Loucy (cell line): ENCODE data around the gene POLR3G.

Experiments
- H2AFZ ChIP-seq: fragments of 200-600 bp; sonication (generic); 2 replicates; pipeline ENCODE4 v1.6.0; 2016; ENCODE audit warnings: antibody characterized with exemption, mild to moderate bottlenecking, low read length, moderate library complexity
- H3F3A ChIP-seq: fragments of 200-600 bp; 2 replicates; pipeline ENCODE4 v1.6.0; 2016; ENCODE audit warnings: antibody characterized with exemption, low read depth, mild to moderate bottlenecking
- H3K27me3 ChIP-seq: fragments of 200-600 bp; sonication (generic); 2 replicates; pipeline ENCODE4 v1.6.1; 2014; ENCODE audit warnings: low read length, mild to moderate bottlenecking; ENCODE audit not compliant: insufficient read depth, poor library complexity, severe bottlenecking
- H3K36me3 ChIP-seq: fragments of 200-600 bp; sonication (generic); 2 replicates; pipeline ENCODE4 v1.6.1; 2016; ENCODE audit warnings: low read length; ENCODE audit not compliant: insufficient read depth
- H3K4me1 ChIP-seq: fragments of 200-600 bp; sonication (generic); 2 replicates; pipeline ENCODE4 v1.5.1; 2014; ENCODE audit warnings: low read length, mild to moderate bottlenecking; ENCODE audit not compliant: insufficient read depth, poor library complexity, severe bottlenecking
- H3K4me2 ChIP-seq: fragments of 200-600 bp; sonication (generic); 2 replicates; pipeline ENCODE4 v1.6.0; 2014; ENCODE audit warnings: antibody characterized with exemption, low read length, low read depth, mild to moderate bottlenecking; ENCODE audit not compliant: poor library complexity, severe bottlenecking
- H3K4me3 ChIP-seq: fragments of 200-600 bp; sonication (generic); 2 replicates; pipeline ENCODE4 v1.5.1; 2014; ENCODE audit warnings: low read length, mild to moderate bottlenecking, mixed read lengths; ENCODE audit not compliant: poor library complexity, severe bottlenecking
- H3K79me2 ChIP-seq: fragments of 200-600 bp; sonication (generic); 2 replicates; pipeline ENCODE4 v1.6.1; 2014; ENCODE audit warnings: low read length; ENCODE audit not compliant: insufficient read depth
- H3K9ac ChIP-seq: fragments of 200-600 bp; sonication (generic); 2 replicates; pipeline ENCODE4 v1.6.0; 2014; ENCODE audit warnings: mild to moderate bottlenecking, low read depth, low read length, moderate library complexity; ENCODE audit not compliant: poor library complexity, severe bottlenecking
- H3K9me2 ChIP-seq: fragments of 200-600 bp; sonication (generic); replicated peaks from 2 replicates; pipeline ENCODE4 v1.6.1; 2016; ENCODE audit warnings: low read depth, low read length, mixed read lengths
- H3K9me3 ChIP-seq: fragments of 200-600 bp; sonication (generic); 2 replicates; pipeline ENCODE4 v1.6.1; 2014; ENCODE audit warnings: mild to moderate bottlenecking, antibody characterized with exemption, low read length, low read depth; ENCODE audit not compliant: insufficient read depth
- H4K20me1 ChIP-seq: fragments of 200-600 bp; sonication (generic); 2 replicates; pipeline ENCODE4 v1.6.0; 2014; ENCODE audit warnings: antibody characterized with exemption, low read length, mild to moderate bottlenecking; ENCODE audit not compliant: insufficient read depth, poor library complexity, severe bottlenecking
- EZH2phosphoT487 ChIP-seq: fragments of 200-600 bp; IDR thresholded peaks from 2 replicates; pipeline ENCODE4 v1.6.1; 2018; ENCODE audit warnings: antibody characterized with exemption, mild to moderate bottlenecking, moderate library complexity, borderline replicate concordance
- TF ChIP-seq, protein P1 (sequence below): fragments of 200-600 bp; sonication (generic); conservative IDR thresholded peaks from 2 replicates; pipeline ENCODE4 v1.5.1; 2014; ENCODE audit warnings: mild to moderate bottlenecking, antibody characterized with exemption, low read length

Gene POLR3G

GRCh38 chr5:90550963-90551362 lies 76.3 kb downstream of the POLR3G start:
- H3K9me3 ChIP-seq: no peaks in the 10 kb centered on the region
- H4K20me1 ChIP-seq: no peaks in the 10 kb centered on the region
- TF ChIP-seq, protein P1, sequence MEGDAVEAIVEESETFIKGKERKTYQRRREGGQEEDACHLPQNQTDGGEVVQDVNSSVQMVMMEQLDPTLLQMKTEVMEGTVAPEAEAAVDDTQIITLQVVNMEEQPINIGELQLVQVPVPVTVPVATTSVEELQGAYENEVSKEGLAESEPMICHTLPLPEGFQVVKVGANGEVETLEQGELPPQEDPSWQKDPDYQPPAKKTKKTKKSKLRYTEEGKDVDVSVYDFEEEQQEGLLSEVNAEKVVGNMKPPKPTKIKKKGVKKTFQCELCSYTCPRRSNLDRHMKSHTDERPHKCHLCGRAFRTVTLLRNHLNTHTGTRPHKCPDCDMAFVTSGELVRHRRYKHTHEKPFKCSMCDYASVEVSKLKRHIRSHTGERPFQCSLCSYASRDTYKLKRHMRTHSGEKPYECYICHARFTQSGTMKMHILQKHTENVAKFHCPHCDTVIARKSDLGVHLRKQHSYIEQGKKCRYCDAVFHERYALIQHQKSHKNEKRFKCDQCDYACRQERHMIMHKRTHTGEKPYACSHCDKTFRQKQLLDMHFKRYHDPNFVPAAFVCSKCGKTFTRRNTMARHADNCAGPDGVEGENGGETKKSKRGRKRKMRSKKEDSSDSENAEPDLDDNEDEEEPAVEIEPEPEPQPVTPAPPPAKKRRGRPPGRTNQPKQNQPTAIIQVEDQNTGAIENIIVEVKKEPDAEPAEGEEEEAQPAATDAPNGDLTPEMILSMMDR: no peak
- TF ChIP-seq EZH2phosphoT487: no peak
- H3K4me3 ChIP-seq: no peak overlapping the region
- H3K9ac ChIP-seq: no peak overlapping the region
- H3K36me3 ChIP-seq: no peaks in the 10 kb centered on the region
- no peaks in the 10 kb centered on the region for H3F3A ChIP-seq
- no peak overlapping the region for H2AFZ ChIP-seq
- no peaks in the 10 kb centered on the region for H3K27me3 ChIP-seq
- no peaks in the 10 kb centered on the region for H3K4me1 ChIP-seq
- no peak overlapping the region for H3K4me2 ChIP-seq
- no peaks in the 10 kb centered on the region for H3K9me2 ChIP-seq
- H3K79me2 ChIP-seq: no peaks in the 10 kb centered on the region

DNA sequence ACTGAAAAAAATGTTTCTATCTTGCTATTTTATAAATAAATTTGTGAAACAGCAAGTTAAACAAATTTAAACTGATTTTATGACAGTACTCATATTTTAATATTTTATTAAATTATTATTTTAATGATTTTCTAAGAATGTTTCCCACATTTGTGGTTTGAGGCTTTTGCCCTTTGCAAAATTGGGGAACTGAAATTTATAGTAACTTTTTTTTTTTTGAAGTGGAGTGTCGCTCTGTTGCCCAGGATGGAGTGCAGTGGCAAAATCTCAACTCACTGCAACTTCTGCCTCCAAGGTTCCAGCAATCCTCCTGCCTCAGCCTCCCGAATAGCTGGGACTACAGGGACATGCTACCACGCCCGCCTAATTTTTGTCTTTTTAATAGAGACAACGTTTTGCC lies 76.7 kb downstream of the POLR3G start:
- Histone ChIP-seq H3K4me2 (no peak overlapping the region), H3K79me2 (no peaks in the 10 kb centered on the region), H3K9me3 (no peaks in the 10 kb centered on the region), H3F3A (no peaks in the 10 kb centered on the region), H3K9me2 (no peaks in the 10 kb centered on the region), H3K4me1 (no peaks in the 10 kb centered on the region), H4K20me1 (no peaks in the 10 kb centered on the region), H3K9ac (no peak overlapping the region), H3K4me3 (no peak overlapping the region), H3K27me3 (no peaks in the 10 kb centered on the region), H2AFZ (no peak overlapping the region), H3K36me3 (no peaks in the 10 kb centered on the region)
- no peak for TF ChIP-seq EZH2phosphoT487
- TF ChIP-seq, protein P1: no peak

- no peak overlapping the region for H3K9ac ChIP-seq
- no peaks in the 10 kb centered on the region for H3K9me2 ChIP-seq
- H3K27me3 ChIP-seq: no peaks in the 10 kb centered on the region
- no peak overlapping the region for H3K4me3 ChIP-seq
- H2AFZ ChIP-seq: no peak overlapping the region
- no peaks in the 10 kb centered on the region for H4K20me1 ChIP-seq
- H3K36me3 ChIP-seq: no peaks in the 10 kb centered on the region
- no peak overlapping the region for H3K4me2 ChIP-seq
- H3K9me3 ChIP-seq: no peaks in the 10 kb centered on the region
- TF ChIP-seq EZH2phosphoT487: no peak
- TF ChIP-seq, protein P1: no peak
- H3K79me2 ChIP-seq: no peaks in the 10 kb centered on the region
- H3F3A ChIP-seq: no peaks in the 10 kb centered on the region
- H3K4me1 ChIP-seq: no peaks in the 10 kb centered on the region
Measured at GRCh38 chr5:90553711-90554110, 79.0 kb downstream of the POLR3G start.
